ENCODE results near the gene FDXR.

Gene FDXR

DNA sequence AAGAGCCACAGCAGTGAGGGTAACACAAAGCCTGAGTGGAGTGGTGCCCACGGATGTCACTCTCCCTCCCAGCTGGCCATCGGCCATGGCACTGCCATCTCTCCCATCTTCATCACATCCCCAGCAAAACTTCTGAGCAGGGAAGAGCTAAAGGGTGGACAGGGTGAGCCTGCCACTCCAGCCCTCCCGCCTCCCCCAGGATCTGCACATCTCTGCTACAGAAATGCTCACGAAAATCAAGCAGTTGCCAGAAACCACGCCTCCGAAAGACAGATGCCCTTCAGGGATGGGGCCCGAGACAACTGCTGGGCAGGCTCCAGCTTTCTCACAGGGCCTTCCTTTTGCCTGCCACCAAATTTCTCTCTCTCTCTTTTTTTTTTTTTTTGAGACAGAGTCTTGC is 16.7 kb downstream of the FDXR start:
- DNase-seq: no peak

DNA sequence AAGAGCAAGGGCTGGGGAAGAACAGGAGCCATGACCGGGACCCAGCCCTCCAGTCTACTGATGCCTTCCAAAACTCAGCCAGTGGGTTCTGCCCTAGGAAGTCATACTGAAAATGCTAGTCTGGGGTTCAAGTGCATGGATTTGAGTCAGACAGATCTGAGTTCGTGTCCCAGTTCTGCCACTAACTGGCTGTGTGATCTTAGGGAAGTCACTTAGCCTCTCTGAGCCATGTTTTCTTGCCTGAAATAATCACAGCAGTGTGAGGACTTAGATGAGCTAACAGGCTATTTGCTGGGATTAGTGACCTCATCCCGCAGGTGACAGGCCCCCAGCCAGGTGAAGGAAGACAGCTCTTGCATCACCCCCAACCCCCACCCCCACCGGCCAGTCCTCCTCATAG is 17.5 kb downstream of the FDXR start:
- DNase-seq: no peak

DNA sequence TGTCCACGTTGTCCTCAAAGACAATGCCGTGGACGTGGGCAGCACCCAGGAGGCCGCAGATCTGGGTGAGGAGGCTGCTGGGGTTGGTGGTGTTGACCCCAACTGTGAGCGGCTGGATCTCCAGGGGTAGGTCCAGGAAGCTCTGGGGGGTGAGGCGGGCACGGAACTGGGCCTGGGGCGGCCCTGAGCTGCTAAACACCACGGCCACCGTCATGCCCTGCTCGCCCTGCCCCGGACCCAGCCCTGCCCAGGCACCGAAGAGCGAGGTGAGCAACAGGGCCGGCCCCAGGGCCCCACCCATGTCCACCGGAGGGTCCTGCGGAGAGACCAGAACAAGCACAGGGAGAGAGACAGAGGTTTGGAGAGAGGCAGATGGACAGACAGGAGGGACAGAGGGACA is 18.0 kb downstream of the FDXR start:
- DNase-seq: no peak

DNA sequence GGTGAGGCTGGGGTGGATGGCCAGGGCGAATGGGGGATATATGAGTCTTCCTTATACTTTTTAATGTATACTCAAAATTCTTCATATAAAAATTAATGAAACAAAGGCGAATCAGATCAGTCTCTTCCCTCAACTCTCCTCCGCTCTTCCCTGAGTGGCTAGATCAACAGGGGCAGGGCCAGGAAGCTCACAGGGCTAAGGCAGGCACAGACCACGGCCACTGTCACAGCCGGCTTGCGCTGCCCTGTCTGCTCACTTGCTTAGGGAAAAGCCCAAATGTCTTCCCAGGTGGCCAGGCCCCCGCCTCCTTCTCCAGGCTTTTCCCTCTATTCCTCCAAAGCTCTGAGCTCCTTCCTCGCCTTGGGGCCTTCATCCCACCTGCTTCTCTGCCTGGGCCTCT is 19.1 kb downstream of the FDXR start:
- DNase-seq: no peak

DNA sequence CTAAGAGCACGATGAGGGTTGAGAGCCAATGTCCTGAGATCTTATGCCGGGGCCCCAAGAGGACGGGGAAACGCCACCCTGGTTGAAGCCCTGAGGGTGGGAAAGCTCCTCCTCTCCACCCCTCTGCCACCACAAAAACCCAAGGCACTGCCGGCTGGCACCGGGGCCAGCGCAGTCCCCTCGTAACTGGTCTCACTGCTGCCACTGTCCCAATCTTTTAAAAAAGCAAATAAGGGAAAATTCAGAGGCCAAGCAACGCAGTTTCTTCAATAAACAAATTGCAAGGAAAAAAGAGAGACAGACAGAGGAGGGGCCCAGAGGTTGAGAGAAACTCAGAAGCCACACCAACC is 19.8 kb downstream of the FDXR start:
- DNase-seq: no peak

DNA sequence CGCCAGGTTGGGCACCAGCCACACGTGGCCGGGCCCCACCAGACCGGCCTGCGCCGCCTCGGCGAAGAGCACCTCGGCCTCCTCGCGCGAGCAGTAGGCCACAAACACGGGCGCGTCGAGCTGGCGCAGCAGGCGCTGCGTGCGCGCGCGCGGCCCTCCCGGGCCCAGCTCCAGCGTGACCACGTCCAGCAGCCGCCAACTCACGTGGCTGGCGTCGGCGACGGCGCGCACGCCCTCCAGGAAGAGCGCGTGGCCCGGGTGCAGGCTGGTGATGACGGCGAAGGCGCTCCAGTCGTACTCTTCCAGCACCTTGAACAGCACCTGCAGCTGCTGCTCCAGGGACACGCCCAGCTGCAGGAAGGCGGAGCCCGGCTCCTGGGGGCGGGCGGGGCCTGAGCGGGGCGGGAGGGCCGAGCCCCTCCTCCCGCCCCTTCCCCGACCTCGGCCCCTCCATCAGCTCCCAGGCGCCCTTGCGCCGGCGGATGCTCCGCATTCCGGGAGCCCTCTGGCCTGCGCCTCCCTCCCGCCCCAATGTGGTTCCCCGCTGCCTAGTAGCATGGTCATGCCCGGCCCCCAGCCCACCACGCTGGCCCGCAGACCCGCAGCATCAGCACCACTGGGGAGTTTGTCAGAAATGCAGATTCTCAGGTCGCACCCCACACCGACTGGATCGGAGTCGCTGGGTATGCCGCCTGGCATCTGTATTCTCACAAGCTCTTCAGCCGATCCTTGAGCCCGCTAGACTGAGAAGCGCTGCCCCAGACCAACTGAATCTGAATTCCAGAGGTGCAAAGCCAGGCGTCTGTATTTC is 20.4 kb downstream of the FDXR start:
- DNase-seq: no peak

DNA sequence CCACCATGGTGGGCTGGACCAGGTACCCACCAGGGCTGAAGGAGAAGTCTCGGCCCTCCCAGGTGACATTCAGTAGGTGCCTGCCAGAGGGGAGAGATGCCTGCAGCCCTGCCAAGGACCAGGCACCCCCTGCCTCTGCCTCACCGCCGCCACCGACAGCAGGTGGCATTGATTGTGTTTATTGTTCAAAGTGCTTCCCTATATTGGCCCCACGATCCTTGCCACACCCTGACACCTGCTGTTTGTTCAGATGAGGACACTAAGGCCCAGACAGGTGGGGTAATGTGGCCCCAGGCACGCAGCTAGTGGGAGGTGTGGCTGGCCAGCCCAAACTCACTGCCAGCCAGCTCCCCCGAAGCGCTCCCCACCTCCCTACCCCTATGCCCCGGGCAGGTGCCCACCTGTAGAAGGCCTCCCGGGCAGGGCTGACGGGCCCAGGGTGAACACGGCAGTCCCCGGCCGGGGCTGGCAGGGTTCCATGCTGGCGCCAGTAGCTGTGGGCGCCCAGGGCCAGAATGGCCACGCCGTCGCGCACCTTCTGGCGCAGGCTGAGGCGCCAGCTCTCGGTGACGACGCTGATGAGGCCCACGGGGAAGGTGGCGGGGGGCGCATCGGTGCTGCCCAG is 21.1 kb downstream of the FDXR start:
- no peak for DNase-seq

DNA sequence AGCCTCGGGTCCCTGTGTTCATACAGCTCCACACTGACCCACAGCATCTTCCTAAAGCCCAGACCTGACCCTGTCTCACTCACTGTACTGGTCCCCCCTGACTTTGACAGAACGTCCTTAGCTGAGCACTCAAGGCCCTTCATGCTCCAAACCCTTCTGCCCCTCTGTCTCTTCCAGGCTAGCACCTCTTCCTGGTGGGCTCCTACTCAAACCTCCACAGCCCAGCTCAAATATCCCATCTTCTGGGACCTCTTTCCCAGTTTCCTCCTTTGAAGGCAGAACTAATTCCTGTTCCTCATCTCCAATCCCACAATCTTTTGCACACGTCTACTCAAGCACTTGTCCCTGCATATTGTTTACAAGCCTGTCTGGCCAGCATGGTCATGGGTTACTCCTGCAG is 21.9 kb downstream of the FDXR start:
- no peak for DNase-seq

DNA sequence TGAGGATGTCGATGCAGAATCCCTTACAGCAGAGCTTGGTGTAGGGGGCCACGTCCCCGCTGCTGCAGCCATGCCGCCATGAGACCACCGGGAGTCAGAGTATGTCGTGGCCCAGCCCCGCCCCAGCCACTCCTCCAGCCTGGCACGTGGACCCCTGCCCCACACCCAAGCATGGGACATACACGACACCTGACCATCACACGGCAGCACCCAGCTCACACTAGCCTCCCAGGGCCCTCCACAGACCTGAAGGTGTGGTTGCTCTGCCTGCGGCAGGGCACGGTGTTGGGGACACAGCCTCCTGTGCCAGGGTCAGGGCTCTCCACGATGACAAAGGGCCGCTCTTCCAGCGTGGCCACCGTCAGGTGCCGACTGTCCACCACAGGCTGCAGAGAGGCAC is 22.5 kb downstream of the FDXR start:
- DNase-seq: no peak

DNA sequence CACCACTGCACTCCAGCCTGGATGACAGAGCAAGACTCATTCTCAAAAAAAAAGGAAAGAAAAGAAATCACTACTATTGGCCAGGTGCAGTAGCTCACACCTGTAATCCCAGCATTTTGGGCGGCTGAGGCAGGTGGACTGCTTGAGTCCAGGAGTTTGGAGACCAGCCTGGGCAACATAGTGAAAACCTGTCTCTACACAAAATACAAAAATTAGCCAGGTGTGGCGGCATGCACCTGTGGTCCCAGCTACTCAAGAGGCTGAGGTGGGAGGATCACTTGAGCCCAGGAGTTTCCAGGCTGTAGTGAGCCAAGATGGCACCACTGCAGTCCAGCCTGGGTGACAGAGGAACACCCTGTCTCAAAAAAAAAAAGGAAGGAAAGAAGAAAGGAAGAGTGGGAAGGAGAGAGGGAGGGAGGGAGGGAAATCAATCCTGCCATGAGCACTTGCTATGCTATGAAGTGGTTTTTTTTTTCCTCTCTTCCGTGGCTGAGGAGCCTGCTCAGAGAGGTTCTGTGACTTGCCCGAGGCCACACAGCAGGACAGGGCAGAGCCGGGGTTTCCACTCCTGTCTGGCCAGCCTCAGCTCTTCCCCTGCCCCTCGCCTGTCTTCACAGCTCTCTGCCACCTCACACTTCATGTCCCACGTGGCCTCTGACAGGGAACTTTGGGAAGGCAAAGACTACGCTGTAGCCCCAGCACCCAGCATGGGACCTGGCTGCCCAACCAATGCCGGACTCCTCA is 24.0 kb downstream of the FDXR start:
- no peak for DNase-seq

DNA sequence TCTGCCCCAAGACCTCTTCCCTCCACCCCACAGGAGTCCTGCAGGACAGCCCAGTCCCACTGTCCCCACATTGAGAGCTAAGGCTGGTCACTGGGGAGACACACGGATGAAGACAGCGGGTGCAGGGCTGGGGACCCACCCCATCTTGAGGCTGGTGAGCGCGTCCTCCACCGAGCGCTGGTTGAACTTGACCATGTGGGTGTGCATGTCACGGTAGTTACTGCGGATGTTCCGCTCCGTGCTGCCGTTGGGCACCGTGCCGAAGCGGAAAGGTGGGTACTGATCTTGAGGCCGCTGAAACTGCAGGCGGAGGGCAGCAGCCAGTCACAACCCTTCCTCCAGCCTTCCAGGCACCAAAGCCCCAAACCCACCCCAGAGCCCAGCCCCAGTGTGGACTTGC is 26.2 kb downstream of the FDXR start:
- DNase-seq: no peak

DNA sequence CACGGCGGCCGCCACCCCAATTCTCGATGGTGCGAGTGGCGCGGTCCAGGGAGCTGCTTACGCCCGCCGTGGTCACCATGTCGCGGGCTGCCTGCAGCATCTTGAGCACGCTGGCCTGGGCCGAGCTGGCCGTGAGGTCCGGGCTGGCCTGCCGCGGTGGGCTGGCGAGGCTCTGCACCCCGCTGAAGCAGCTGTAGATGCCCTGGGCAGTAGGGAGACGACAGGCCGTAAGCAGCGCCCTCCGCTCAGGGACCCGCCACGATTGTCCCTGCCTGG is 29.5 kb downstream of the FDXR start:
- DNase-seq: no peak

DNA sequence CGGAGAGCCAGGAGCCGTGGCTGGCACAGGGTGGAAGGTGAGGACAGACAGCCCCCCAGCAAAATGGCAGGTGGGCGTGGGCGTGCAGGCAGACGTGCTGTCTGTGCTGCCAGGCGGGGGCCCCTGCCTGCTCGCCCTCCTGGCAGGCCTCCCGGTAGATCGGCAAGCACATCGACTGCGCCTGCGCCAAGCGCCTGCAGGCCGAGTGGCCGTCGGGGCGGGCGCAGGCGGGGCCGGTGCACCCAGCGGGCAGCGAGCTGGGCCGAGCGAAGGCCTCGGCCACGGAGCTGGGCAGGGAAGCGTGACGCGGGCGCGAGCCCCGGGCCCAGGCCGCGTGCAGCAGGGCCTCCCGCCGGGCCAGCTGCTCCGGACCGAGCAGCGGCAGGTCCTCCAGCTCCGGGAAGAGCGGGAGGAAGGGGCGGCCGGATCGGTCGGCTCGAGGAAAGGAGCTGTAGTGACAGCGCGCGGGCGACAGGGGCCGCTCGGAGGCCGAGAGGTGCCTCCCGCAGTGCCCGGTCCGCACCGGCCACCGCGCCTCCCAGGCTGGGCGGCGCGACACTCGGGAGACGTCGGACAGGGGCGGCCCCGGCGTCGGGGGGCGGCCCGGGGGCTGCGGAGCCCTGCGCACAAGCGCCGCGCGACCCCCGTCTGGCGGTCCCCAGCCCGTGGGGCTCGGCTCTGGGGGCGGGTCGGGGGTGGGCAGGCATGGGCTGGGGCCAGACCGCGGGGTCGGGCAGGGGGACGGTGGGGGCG is 30.0 kb downstream of the FDXR start:
- no peak for DNase-seq

DNA sequence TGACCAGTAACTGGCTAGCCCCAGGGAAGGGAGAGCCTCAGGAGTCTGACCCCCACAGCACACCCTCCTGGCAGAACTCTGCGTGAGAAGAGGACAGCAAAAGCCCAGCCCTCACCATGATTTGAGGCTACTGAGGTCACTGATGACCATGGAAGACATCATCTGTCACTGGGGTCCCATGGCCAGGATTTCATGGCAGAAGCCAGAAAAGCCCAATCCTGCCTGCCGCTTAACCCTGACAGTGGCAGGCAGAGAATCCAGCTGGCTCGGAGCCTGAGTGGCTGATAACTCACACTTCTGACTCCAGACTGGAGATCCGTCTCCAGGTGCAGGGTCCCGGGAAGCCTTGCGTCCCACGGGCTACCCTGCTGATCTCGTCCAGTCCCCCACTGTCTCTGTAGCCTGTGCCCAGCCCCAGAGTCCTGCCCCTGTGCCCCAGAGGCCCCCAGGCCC is 30.6 kb downstream of the FDXR start:
- no peak for DNase-seq

DNA sequence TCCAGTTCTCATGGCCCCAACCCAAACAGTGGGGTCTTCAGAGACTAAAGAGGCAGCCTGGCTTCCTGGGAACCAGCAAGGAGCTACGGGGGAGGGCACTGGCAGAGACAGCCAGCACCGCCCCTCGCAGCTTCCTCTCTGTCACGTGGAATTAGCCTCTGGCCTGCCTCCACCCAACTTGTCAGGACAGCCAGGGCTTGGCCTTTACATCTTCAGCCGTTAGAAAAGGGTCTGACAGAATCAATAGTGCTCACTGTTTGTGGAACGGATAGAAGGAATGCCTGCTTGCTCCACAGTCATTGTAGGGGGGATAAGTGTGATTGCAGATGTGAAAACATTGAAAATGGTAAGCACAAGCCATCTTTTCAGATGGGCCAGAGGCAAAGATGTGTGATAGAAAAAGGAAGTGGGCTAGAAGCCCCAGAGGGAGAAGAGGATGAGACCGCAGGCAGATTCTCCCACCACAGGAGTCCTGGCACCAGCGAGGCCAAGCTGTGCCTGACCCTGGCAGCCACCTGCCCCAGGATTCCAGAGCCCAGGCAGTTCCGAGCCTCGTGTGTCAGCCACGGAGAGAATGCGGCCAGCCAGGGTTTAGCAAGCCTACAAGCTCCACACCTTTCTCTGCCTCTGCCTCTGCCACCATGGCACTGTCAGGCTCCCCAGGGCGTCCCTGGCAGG is 31.7 kb downstream of the FDXR start:
- DNase-seq: no peak

DNA sequence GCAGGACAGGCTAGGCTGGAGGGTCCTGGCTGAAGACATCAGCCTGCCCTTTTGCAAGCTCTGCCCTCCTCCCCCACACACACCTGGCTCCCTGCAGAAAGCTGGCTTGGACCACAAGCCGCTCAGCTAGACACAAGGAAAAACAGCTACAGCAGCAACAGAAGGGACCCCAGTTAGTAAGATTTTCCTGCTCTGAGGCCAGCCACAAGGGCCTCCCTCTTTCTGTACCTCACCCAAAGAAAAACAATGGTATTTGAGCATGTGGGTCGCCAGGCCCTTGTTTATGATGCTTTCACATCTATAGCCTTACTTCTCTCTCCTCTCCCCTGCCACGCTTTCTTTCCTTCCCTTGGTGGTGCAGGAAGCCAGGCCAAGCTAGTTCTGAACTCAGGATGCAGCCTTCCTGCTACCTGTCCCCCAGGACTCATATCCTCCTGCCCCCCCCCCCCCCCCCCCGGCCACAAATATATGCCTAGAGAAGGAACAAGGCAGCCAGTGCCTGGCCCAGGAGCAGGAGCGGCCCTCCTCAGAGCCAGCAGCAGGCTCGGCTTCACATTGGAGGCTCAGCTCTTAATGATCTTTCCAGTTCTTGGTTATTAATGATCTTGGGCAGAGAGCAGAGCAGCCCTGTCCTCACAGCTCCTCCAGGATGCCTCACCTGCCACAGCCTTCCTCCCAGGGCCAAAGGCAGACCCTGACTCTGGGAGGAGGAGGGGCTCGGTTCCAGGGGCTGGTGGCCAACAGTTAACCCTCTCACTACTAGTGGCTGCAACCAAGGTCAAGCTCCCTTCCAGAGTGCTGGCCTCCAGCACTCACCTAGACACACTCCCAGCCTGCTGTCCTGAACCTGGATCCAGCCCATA is 32.6 kb downstream of the FDXR start:
- no peak for DNase-seq

DNA sequence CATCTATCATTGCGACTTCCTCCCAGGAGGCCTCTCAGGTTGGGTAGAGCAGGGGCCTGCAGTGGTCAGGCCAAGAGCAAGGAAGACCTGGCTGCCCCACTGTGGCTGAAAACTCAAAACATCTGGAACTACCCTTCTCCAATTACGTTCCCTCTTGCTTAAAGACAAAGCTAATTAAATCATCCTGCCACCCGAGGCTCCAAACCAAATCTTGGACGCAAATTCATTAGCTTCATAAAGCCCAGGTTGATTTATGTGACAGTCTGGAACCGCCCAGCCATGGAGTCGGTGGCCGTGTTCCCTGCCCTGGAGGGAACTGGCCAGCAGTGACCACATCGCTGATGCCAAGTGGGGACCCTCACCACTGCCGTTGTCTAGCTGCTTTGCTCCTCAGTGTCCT is 34.5 kb downstream of the FDXR start:
- no peak for DNase-seq

DNA sequence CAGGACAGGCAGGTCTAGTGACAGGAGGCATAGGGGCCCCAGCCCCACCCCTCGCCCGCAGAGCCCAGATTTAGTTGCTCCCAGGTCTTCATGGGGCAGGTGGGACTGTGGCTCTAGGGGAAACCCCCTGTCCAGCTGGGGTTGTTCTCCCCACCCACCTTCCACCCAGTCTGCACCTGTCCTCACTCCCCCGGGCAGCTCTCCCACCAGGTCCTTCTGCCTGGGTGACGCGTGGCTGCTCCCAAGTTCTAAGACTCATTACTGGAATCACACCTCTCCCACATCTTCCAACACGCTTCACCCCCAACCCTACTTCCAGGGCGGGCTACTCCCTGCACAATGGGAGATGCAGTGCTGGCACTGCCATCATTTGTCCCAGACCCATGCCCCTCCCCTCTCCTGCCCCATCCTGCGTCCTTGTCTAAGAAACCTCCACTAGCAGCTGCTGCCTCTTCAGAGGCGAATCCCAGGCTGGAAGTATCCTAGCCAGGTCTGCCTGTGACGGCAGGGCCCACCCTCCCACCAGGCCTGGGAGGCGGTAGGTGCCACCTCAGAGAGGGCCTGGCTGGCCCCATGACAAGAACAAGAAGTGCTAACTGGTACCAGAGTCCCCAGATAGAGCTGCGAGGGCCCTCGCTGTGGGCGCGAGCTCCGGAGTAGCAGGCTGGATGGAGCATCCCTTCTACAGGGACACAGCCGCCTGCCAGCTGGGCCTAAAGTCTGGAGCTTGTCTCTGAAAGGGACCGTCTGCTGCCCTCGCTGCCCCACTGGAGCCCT is 35.9 kb downstream of the FDXR start:
- DNase-seq: no peak

DNA sequence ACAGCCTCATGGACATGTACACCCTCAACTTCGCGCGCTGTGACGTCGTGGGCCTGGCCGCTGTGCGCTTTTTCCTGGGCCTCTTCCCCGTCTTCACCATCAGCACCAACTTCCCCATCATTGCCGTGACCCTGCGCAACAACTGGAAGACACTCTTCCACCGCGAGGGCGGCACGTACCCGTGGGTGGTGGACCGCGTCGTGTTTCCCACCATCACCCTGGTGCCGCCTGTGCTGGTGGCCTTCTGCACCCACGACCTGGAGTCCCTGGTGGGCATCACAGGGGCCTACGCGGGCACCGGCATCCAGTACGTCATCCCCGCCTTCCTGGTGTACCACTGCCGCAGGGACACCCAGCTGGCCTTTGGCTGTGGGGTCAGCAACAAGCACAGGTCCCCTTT is 36.6 kb downstream of the FDXR start:
- DNase-seq: no peak

DNA sequence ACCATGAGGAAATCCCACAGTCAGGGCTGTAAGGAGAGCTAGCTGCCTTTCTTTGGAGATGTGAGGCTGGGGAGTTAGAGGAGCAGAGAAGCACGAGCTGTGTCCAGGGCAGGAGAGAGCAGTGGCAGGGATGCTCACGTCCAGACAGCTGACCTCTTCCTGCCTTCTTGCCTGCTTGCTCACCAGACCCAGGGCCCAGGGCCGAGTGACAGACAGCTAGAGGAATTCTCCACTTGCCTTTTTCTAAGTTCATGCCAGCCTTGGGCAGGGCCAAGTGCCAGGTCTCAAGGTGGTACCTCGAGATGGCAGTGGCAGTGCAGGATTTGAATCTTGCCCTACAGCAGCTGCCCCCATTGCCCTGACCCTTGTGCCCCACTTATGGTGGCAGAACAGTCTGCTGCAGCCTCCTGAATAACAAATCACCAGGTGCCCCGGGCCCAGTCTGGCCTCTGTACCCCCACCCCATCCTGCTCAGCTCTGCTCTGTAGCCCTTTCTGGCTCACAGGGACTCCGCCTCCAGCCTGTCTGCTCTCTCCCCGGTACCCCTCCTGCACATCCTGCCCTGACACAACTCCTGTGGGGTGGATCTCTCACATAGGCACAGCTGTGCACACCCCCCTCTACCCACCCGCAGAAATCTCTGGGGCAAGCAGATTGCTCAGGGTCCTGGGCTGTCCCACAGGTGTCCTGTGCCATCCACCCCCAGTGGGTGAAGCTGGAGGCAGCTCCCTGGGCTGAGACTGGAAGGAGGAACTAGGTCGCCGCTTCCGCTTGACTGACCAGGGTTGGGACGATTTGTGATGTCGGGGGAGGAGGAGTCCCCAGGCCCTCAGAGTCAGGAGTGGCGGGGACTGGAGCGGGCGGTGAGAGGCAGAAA is 39.1 kb downstream of the FDXR start:
- no peak for DNase-seq

Measured in cortex of kidney (tissue), 1 donor.